Keratinocyte (primary cell): ENCODE measurements around the gene EPHA10. TPM values are rescaled to one million over a fixed set of nuclear protein-coding genes. Genes with fewer than 3 reads are reported as not detected.
"Not testable (repeated sequence)": the region's sequence is repeated elsewhere in the genome, so short reads cannot be mapped to it uniquely, and the experiment has no call there.

ENCODE experiments used
- DNase-seq: peaks from one replicate; pipeline ENCODE4 v3.0.0-alpha.2; 2011; ENCODE audit warnings: low read depth, missing footprints, low spot score
- FAIRE-seq: peaks from 2 replicates; lab custom pipeline; 2011; peaks lifted over from hg19 to GRCh38; lab: Jason Lieb, UNC
- H2AFZ ChIP-seq: 2 replicates; pipeline ENCODE4 v1.6.0; 2012; ENCODE audit warnings: low read length, control low read depth, inconsistent platforms; ENCODE audit not compliant: control insufficient read depth
- H3K27ac ChIP-seq: 2 replicates; pipeline ENCODE4 v1.5.1; 2011; ENCODE audit warnings: low read length; ENCODE audit not compliant: control insufficient read depth, insufficient read depth
- H3K27me3 ChIP-seq: 3 replicates; pipeline ENCODE4 v1.6.0; 2011; ENCODE audit warnings: low read length; ENCODE audit not compliant: control insufficient read depth, insufficient read depth; ENCODE audit errors: extremely low read depth
- H3K36me3 ChIP-seq, 2 experiments: 2 replicates in 1 of 2; 3 replicates in 1 of 2; pipeline ENCODE4 v1.5.1; 2011; ENCODE audit warnings: low read length in 2 of 2, mild to moderate bottlenecking in 1 of 2; ENCODE audit not compliant: control insufficient read depth in 2 of 2, insufficient read depth in 2 of 2; ENCODE audit errors: extremely low read depth in 1 of 2
- H3K4me1 ChIP-seq: 3 replicates; pipeline ENCODE4 v1.5.1; 2011; ENCODE audit warnings: low read length; ENCODE audit not compliant: control insufficient read depth, insufficient read depth; ENCODE audit errors: extremely low read depth
- H3K4me2 ChIP-seq: 3 replicates; pipeline ENCODE4 v1.6.0; 2011; ENCODE audit warnings: low read depth, low read length; ENCODE audit not compliant: control insufficient read depth, insufficient read depth; ENCODE audit errors: extremely low read depth
- H3K4me3 ChIP-seq, 3 experiments: fragments of 200-600 bp in 1 of 3; sonication (generic) in 1 of 3; 2 replicates in 2 of 3; 3 replicates in 1 of 3; pipeline ENCODE4 v1.5.1; 2011 to 2016; ENCODE audit warnings: low read length in 3 of 3, mild to moderate bottlenecking in 3 of 3, control low read depth in 2 of 3, inconsistent platforms in 1 of 3, low read depth in 1 of 3, mixed read lengths in 1 of 3, mixed run types in 1 of 3, moderate library complexity in 1 of 3; ENCODE audit not compliant: control insufficient read depth in 2 of 3, insufficient read depth in 2 of 3; ENCODE audit errors: extremely low read depth in 1 of 3
- H3K79me2 ChIP-seq: 2 replicates; pipeline ENCODE4 v1.6.0; 2012; ENCODE audit warnings: low read length; ENCODE audit not compliant: control insufficient read depth, insufficient read depth
- H3K9ac ChIP-seq: 3 replicates; pipeline ENCODE4 v1.6.0; 2011; ENCODE audit warnings: low read length; ENCODE audit not compliant: control insufficient read depth, insufficient read depth; ENCODE audit errors: extremely low read depth
- H3K9me1 ChIP-seq: 3 replicates; pipeline ENCODE4 v1.6.0; 2011; ENCODE audit warnings: low read length; ENCODE audit not compliant: control insufficient read depth, insufficient read depth; ENCODE audit errors: extremely low read depth
- H3K9me3 ChIP-seq: 2 replicates; pipeline ENCODE4 v1.5.1; 2012; ENCODE audit warnings: low read depth, low read length; ENCODE audit not compliant: control insufficient read depth
- H4K20me1 ChIP-seq: 3 replicates; pipeline ENCODE4 v1.6.0; 2011; ENCODE audit warnings: low read length; ENCODE audit not compliant: control insufficient read depth, insufficient read depth; ENCODE audit errors: extremely low read depth
- CTCF ChIP-seq, 3 experiments: IDR thresholded peaks in 1 of 3; conservative IDR thresholded peaks in 1 of 3; optimal IDR thresholded peaks in 1 of 3; 2 replicates in 2 of 3; 3 replicates in 1 of 3; pipeline versions ENCODE3 to v1.5.1; 2011; ENCODE audit warnings: low read length in 3 of 3, mild to moderate bottlenecking in 3 of 3, moderate library complexity in 2 of 3, control low read depth in 1 of 3, inconsistent platforms in 1 of 3; ENCODE audit not compliant: insufficient read depth in 2 of 3; ENCODE audit errors: extremely low read depth in 1 of 3
- EZH2 ChIP-seq: IDR thresholded peaks from one replicate; pipeline ENCODE4 v1.6.1; 2012; ENCODE audit warnings: inconsistent platforms, mild to moderate bottlenecking, low read length, moderate library complexity
- dilution Hi-C: fragments of 300-500 bp; cut with MboI; formaldehyde crosslinking; loops from one replicate; pipeline ENCODE4 v1.7.0; 2020; ENCODE audit warnings: low sequenced_read_pairs; ENCODE audit not compliant: extremely low pct_ligation_motif_present
- polyA plus RNA-seq, 5 experiments: library from polyadenylated mRNA; depleted of rRNA in 3 of 5; stranded (reverse) in 3 of 5; stranded (forward) in 1 of 5; unstranded in 1 of 5; fragments of >200 nt; gene quantifications; 1 replicate in 1 of 5; 2 replicates in 3 of 5; 3 replicates in 1 of 5; pipeline versions ENCODE4 v1.2.1 to v1.2.3, GENCODE V29; 2011 to 2012; ENCODE audit warnings: missing spikeins in 2 of 5, low read depth in 1 of 5, low replicate concordance in 1 of 5

The EPHA10 gene
- polyA plus RNA-seq, 1 donor (not counting 4 experiments of a cell fraction or from before 2014, with no cell fraction given), result not detected

- Histone ChIP-seq H3K36me3 (no peaks in the 10 kb centered on the region), H3K4me1 (peaks cover 17% of the 10 kb centered on the region), H3K27ac (no peak overlapping the region), H4K20me1 (no peaks in the 10 kb centered on the region), H3K27me3 (no peaks in the 10 kb centered on the region), H3K9ac (no peak overlapping the region), H3K4me2 (peak overlapping the region; percentile 13), H3K9me3 (no peaks in the 10 kb centered on the region), H2AFZ (no peak overlapping the region), H3K79me2 (no peaks in the 10 kb centered on the region), H3K9me1 (no peaks in the 10 kb centered on the region), H3K4me3 (no peak overlapping the region)
- TF ChIP-seq EZH2 (no peak), CTCF (optimal IDR thresholded peaks at IDR 0.05 in 1 of 3, IDR thresholded peaks at IDR 0.05 in 1 of 3, conservative IDR thresholded peaks at IDR 0.05 in 1 of 3; ENCODE audit: extremely low read depth in 1 of 3, insufficient read depth in 2 of 3, low read length in 3 of 3) (no peak)
- dilution Hi-C loops, result no loop called here
- DNase-seq, result peak; percentile 53
- FAIRE-seq, result peak; percentile 96
These were observed 23.8 kb downstream of the EPHA10 start for GRCh38 chr1:37741130-37741529.

GRCh38 chr1:37739222-37739621 lies 25.7 kb downstream of the EPHA10 start:
- Histone ChIP-seq H3K4me2 (peak overlapping the region; percentile 44), H3K27ac (peak overlapping the region; percentile 26)
- FAIRE-seq, result peak; percentile 78

GRCh38 chr1:37738619-37739018 lies 26.3 kb downstream of the EPHA10 start:
- DNase-seq, FAIRE-seq: not testable (repeated sequence)
- peak overlapping the region; percentile 44 for H3K4me2 ChIP-seq

More at GRCh38 chr1:37739222-37739621, 25.7 kb downstream of the EPHA10 start:
- H3K36me3 ChIP-seq, result no peaks in the 10 kb centered on the region
- H2AFZ ChIP-seq, result no peak overlapping the region
- no peaks in the 10 kb centered on the region for H3K9me1 ChIP-seq
- dilution Hi-C loops, result no loop called here
- TF ChIP-seq CTCF (optimal IDR thresholded peaks at IDR 0.05 in 1 of 3, IDR thresholded peaks at IDR 0.05 in 1 of 3, conservative IDR thresholded peaks at IDR 0.05 in 1 of 3; ENCODE audit: extremely low read depth in 1 of 3, insufficient read depth in 2 of 3, low read length in 3 of 3) (no peak), EZH2 (no peak)
- no peak overlapping the region for H3K9ac ChIP-seq
- H3K4me1 ChIP-seq, result peaks cover 17% of the 10 kb centered on the region
- H4K20me1 ChIP-seq, result no peaks in the 10 kb centered on the region
- H3K79me2 ChIP-seq, result no peaks in the 10 kb centered on the region
- no peak overlapping the region for H3K4me3 ChIP-seq
- peak; percentile 66 for DNase-seq
- H3K9me3 ChIP-seq, result no peaks in the 10 kb centered on the region
- peaks cover 10% of the 10 kb centered on the region for H3K27me3 ChIP-seq

GRCh38 chr1:37737975-37738374 lies 26.9 kb downstream of the EPHA10 start:
- H2AFZ ChIP-seq, H3K4me2 ChIP-seq, H3K36me3 ChIP-seq, H4K20me1 ChIP-seq, H3K9me1 ChIP-seq, H3K27ac ChIP-seq, H3K9ac ChIP-seq, FAIRE-seq, H3K9me3 ChIP-seq, H3K79me2 ChIP-seq, DNase-seq, dilution Hi-C loops, H3K4me3 ChIP-seq: not testable (repeated sequence)
- Histone ChIP-seq H3K27me3 (peaks cover 10% of the 10 kb centered on the region), H3K4me1 (peaks cover 17% of the 10 kb centered on the region)

More at GRCh38 chr1:37738619-37739018, 26.3 kb downstream of the EPHA10 start:
- H3K9ac ChIP-seq, H3K9me3 ChIP-seq, H3K4me3 ChIP-seq, H3K79me2 ChIP-seq, dilution Hi-C loops, H3K36me3 ChIP-seq, H2AFZ ChIP-seq, H4K20me1 ChIP-seq, H3K27ac ChIP-seq, H3K9me1 ChIP-seq: not testable (repeated sequence)
- peaks cover 17% of the 10 kb centered on the region for H3K4me1 ChIP-seq
- H3K27me3 ChIP-seq, result peaks cover 10% of the 10 kb centered on the region
